IPS-18c (cell line): ENCODE measurements around the gene HNRNPUL2.
"Not testable (repeated sequence)": the region's sequence is repeated elsewhere in the genome, so short reads cannot be mapped to it uniquely, and the experiment has no call there.

Experiments used
- H3K4me3 ChIP-seq: 2 replicates; pipeline ENCODE4 v1.7.0; 2013; ENCODE audit warnings: low read depth, mild to moderate bottlenecking, low read length, moderate library complexity; ENCODE audit not compliant: insufficient read depth
- H3K9me3 ChIP-seq: one replicate; pipeline ENCODE4 v1.6.1; 2013; ENCODE audit warnings: mild to moderate bottlenecking, low read length, moderate library complexity; ENCODE audit not compliant: control insufficient read depth, insufficient read depth

The HNRNPUL2 gene

GRCh38 chr11:62680825-62681240 is 46.4 kb downstream of the HNRNPUL2 start:
- no peak overlapping the region for H3K4me3 ChIP-seq
- no peaks in the 10 kb centered on the region for H3K9me3 ChIP-seq

DNA sequence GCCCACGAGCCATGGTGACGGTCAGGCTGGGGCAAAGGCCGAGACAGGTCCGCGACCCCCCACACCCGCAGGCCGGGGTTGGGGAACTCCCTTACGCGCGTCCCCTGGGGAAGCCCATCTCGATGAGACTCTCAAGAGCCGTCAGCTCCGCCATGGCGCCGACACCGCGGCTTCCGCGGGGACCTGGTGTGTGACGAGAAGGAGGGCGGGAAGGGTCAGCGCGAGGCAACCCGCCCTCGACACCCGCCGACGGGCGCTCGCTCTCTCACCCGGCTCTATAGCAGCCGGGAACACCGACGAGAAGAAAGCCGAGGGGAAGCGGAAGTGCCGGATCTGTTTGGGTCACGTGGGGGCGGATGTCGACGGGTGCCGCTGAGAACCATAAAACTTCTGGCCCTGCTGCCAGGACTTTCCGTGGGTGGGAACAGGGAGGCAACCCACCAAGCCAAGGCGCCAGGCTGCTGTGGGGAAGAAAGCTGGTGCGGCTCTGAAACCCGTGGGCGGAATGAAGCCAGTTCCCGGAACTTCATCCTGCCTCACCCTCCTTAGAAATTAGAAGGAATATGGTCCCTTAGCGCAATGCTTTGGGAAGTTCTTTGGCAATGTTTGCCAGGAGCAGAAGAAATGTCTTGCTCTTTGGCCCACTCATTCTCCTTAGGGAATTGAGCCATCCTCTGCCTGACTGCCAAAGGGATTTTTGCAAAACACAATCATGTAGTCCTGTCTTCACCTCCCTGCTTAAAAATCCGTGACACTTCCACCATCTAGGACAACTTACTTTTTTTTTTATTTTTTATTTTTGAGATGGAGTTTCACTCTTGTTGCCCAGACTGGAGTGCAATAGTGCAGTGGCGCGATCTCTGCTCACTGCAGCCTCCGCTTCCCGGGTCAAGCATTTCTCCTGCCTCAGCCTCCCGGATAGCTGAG is 48.2 kb downstream of the HNRNPUL2 start, which contains the start of gene UBXN1:
Gene UBXN1, minus strand, starts transcription at position 304 of the 927 bp plus-strand sequence. Its CDS starts 150 bp downstream, at position 154.
- no peaks in the 10 kb centered on the region for H3K9me3 ChIP-seq
- H3K4me3 ChIP-seq, result peak within 1 kb of the TSS; percentile 94

GRCh38 chr11:62678433-62678769 is 48.9 kb downstream of the HNRNPUL2 start:
- Histone ChIP-seq H3K9me3 (no peaks in the 10 kb centered on the region), H3K4me3 (peak overlapping the region; percentile 94)

- no peak overlapping the region for H3K4me3 ChIP-seq
Measured at GRCh38 chr11:62677714-62678113, 49.5 kb downstream of the HNRNPUL2 start.

GRCh38 chr11:62677156-62677555 is 50.1 kb downstream of the HNRNPUL2 start:
- H3K4me3 ChIP-seq, result no peak overlapping the region
- H3K9me3 ChIP-seq, result no peaks in the 10 kb centered on the region

More at GRCh38 chr11:62677714-62678113, 49.5 kb downstream of the HNRNPUL2 start:
- H3K9me3 ChIP-seq, result no peaks in the 10 kb centered on the region

- H3K4me3 ChIP-seq, result no peak overlapping the region
- no peaks in the 10 kb centered on the region for H3K9me3 ChIP-seq
Measured at GRCh38 chr11:62676698-62677097, 50.6 kb downstream of the HNRNPUL2 start.

DNA sequence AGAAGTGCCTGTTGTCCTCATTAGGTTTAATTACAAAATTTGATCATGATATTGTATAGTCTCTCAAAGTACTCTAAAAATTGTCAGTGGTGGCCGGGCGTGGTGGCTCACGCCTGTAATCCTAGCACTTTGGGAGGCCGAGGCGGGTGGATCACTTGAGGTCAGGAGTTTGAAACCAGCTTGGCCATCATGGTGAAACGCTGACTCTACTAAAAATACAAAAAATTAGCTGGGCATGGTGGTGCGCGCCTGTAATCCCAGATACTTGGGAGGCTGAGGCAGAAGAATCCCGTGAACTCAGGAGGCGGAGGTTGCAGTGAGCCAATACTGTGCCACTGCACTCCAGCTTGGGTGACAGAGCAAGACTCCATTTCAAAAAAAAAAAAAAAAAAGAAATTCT is 51.8 kb downstream of the HNRNPUL2 start:
- H3K9me3 ChIP-seq, H3K4me3 ChIP-seq: not testable (repeated sequence)

GRCh38 chr11:62673196-62673525 is 54.1 kb downstream of the HNRNPUL2 start:
- no peak overlapping the region for H3K4me3 ChIP-seq
- no peaks in the 10 kb centered on the region for H3K9me3 ChIP-seq

DNA sequence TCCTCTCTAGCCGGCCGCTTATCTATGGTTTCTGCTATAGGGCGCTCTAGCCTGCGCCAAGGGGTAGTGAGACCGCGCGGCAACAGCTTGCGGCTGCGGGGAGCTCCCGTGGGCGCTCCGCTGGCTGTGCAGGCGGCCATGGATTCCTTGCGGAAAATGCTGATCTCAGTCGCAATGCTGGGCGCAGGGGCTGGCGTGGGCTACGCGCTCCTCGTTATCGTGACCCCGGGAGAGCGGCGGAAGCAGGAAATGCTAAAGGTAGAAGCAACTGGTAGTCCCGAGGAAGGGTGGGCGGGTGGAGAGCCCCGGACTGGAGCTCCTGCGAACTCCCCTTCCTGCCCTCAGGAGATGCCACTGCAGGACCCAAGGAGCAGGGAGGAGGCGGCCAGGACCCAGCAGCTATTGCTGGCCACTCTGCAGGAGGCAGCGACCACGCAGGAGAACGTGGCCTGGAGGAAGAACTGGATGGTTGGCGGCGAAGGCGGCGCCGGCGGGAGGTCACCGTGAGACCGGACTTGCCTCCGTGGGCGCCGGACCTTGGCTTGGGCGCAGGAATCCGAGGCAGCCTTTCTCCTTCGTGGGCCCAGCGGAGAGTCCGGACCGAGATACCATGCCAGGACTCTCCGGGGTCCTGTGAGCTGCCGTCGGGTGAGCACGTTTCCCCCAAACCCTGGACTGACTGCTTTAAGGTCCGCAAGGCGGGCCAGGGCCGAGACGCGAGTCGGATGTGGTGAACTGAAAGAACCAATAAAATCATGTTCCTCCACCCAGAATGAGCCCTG is 55.5 kb downstream of the HNRNPUL2 start, which contains the start of the genes LBHD1 and UQCC3:
Gene LBHD1, minus strand, starts transcription at position 660 of the 782 bp plus-strand sequence. CDS start 2,236 bp downstream, outside the sequence.
Gene UQCC3, plus strand, starts transcription at position 66 of the 782 bp plus-strand sequence. Its CDS starts 73 bp downstream, at position 139.
- peak within 1 kb of the TSS; percentile 98 for H3K4me3 ChIP-seq
- H3K9me3 ChIP-seq, result no peaks in the 10 kb centered on the region

DNA sequence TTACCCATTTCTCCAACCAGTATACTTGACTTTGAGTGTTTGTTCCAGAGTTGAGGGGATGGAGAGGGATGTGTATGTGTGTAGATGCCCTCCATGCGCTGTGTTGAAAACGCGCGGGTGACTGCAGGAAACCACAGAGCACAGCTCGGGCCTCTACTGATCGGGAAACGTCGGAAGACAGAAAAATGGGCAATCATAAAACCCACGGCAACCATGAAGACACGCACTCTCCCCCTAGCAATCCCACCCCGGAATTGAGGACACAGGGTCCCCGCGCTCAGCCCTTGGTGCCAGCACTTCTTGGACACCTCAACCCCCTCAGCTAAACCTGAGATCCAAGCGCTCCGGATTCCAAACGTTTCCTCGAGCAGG is 56.0 kb downstream of the HNRNPUL2 start:
- peak overlapping the region; percentile 98 for H3K4me3 ChIP-seq
- H3K9me3 ChIP-seq, result no peaks in the 10 kb centered on the region

GRCh38 chr11:62669420-62670161 is 57.7 kb downstream of the HNRNPUL2 start:
- H3K9me3 ChIP-seq, result no peaks in the 10 kb centered on the region
- no peak overlapping the region for H3K4me3 ChIP-seq

DNA sequence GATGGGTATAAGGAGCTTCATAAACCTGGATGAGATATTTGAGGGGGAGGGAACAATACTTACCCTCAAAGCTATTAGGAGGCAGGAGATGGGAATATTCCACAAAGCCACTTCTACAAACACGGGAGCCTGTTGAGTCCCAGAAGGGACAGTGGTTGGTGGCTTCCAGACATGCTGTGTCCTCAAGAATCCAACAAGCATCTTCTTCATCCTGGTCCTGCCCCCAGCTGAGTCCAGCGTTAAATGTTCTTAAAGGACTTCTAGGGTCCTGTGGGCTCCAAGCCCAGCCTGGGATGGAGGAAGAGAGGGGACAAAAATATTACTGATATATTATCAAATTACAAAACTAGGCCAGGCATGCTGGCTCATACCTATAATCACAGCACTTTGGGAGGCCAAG is 59.8 kb downstream of the HNRNPUL2 start:
- H3K4me3 ChIP-seq, result no peak overlapping the region
- H3K9me3 ChIP-seq, result no peaks in the 10 kb centered on the region

DNA sequence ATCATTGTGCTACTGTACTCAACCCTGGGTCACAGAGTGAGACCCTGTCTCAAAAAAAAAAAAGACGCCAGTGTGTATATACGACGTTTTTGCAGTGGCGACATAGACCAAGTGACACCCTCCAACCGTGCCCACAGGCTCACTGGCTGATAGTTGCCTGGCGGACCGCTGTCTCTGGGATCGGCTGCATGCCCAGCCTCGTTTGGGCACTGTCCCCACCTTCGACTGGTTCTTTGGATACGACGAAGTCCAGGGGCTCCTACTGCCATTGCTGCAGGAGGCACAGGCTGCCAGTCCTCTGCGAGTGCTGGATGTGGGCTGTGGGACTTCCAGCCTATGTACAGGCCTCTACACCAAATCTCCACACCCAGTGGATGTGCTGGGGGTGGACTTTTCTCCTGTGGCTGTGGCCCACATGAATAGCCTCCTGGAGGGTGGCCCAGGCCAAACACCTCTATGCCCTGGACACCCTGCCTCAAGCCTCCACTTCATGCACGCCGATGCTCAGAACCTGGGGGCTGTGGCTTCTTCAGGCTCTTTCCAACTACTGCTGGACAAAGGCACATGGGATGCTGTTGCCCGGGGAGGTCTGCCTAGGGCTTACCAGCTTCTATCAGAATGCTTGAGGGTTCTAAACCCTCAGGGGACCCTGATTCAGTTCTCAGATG is 60.9 kb downstream of the HNRNPUL2 start:
- Histone ChIP-seq H3K4me3 (peak overlapping the region; percentile 100), H3K9me3 (no peaks in the 10 kb centered on the region)

DNA sequence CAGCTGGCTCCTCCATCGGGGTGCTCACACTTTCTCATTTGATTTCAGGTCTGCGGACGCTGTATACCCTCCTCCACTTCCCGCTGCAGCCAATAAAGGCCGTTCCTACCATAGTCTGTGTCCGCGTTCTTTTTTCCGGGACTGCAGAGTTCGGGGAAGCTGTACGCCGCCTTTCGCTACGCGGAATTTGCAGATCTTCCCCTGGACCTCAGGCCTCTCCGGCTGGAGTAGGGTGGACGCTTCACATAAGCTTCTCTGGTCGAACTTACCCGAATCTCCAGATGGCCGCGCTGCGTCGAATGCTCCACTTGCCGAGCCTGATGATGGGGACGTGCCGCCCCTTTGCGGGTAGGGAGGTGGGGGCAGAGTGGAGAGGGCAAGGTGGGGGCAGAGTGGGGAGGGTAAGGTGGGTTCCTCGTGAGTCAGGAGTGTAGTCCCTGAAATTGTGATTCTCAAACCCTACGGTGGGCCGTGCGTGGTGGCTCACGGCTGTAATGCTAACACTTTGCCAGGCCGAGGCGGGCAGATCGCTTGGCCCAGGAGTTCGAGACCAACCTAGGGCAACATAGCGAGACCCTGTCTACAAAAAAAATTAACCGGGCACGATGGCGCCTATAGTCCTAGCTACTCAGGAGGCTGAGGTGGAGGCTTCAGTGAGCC is 61.5 kb downstream of the HNRNPUL2 start:
- H3K9me3 ChIP-seq, result no peaks in the 10 kb centered on the region
- H3K4me3 ChIP-seq, result peak overlapping the region; percentile 100

DNA sequence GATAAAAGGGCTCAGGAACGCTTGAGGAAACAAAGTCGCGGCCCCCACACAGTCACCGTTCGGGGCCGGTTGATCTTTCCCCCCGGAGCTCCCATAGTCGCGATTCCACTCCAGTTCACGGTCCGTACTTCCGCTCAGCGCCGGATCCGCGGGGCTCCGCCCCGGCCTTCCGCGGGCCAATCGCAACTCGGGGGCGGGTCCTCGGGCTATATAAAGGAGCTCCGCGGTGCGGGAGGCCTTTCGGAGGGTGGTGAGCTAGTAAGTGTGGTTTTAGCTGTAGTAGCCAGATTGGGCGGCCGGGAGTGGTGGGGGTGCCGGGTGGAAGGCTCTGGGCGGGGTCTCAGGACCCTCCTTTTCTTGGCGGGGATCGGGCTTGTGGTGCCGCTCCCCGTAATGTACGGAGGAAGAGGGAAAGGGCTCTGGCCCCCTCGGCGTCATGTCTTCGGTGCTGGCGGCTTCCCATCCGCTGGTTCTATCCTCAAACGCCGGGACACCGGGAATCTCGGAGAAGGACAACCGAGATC is 62.1 kb downstream of the HNRNPUL2 start, which contains the start of the genes C11orf98 and CSKMT:
Gene C11orf98, minus strand, starts transcription at position 136 of the 524 bp plus-strand sequence. Its CDS starts 41 bp downstream, at position 95.
Gene CSKMT, plus strand, starts transcription at position 238 of the 524 bp plus-strand sequence. CDS start 568 bp downstream, outside the sequence.
- Histone ChIP-seq H3K9me3 (no peaks in the 10 kb centered on the region), H3K4me3 (peak within 1 kb of the TSS; percentile 100)
